Pulmonary artery endothelial cell (primary cell): ENCODE results near the gene CKLF. TPM values are rescaled to one million over a fixed set of nuclear protein-coding genes. Genes with fewer than 3 reads are reported as not detected.
A peak's percentile ranks its signal among the peaks of the same experiment; 100 is the strongest.
"Not testable (repeated sequence)": the region's sequence is repeated elsewhere in the genome, so short reads cannot be mapped to it uniquely, and the experiment has no call there.

Experiments
- DNase-seq: peaks from one replicate; pipeline ENCODE4 v3.0.0-alpha.2; 2011; ENCODE audit warnings: low read depth, low spot score
- total RNA-seq: library from RNA; depleted of rRNA; stranded (reverse); fragments of >200 nt; gene quantifications from 2 replicates; pipeline ENCODE4 v1.2.3, GENCODE V29; 2014

Gene CKLF
- total RNA-seq, 1 donor from 2014 or later, result 74.6 TPM

DNA sequence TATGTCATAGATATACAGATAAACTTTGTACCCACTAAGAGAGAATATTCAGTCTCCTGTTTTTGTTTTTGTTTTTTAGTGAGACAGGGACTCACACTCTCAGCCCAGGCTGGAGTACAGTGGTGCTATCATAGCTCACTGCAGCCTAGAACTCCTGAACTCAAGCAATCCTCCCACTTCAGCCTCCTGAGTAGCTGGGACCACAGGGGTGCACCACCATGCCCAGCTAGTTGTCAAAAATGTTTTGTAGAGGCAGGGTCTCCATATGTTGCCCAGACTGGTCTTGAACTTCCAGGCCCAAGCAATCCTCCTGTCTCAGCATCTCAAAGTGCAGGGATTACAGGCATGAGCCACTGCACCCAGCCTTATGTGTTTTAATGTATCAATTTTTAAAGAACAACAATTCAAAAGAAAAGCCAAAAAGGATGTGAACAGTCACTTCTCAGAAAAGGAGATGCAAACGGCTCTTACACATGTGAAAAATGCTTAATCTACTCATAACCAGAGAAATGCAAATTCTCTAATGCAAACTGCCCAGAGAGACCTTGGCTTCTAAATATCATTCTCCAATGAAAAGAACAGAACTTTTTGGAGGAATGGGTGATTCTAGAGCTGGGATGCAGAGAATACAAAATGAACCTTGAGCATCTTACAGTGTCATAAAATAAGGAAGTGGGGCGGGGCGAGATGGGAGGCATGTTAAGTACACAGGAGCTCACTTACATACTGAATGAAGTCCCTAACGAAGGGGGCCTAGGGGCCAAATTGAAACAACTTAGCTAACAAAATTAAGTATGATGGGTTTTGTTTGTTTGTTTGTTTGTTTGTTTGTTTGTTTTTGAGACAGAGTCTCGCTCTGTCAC, 44.8 kb downstream of the CKLF start:
- DNase-seq, result no peak

DNA sequence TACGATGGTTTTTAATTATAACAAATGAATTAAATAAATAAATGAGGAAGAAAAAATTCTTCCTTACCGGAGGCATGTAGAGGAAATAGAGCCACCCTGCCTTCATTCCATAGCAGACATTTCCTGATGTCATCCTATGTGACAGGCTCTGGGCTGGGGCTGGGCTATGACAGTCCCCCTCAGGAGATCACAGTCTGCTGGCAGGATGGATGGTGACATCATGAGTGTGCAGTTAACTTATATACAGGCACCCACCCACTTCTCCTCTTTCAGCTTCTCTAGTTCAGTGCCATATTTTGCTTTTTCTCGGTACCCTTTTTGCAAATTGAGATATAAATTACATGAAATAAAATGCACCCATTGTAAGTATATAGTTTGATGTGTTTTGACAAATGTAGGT, 45.7 kb downstream of the CKLF start:
- no peak for DNase-seq

DNA sequence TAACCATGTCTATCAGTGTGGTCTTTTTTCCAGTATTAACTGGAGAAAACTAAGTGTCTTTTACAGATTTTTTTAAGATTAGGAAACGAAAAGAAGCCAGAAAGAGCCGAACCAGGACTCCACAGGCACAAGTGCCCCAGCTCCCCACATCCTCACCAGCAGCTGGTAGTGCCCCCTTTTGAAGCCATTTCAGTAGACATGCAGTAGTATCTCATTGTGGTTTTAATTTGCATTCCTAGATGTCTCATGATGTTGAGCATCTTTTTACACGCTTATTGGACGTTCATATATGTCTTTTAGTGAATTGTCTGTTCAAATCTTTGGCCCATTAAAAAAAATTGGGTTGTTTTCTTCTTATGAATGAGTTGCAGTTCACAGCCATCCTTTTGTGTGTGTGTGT, 47.4 kb downstream of the CKLF start:
- no peak for DNase-seq

DNA sequence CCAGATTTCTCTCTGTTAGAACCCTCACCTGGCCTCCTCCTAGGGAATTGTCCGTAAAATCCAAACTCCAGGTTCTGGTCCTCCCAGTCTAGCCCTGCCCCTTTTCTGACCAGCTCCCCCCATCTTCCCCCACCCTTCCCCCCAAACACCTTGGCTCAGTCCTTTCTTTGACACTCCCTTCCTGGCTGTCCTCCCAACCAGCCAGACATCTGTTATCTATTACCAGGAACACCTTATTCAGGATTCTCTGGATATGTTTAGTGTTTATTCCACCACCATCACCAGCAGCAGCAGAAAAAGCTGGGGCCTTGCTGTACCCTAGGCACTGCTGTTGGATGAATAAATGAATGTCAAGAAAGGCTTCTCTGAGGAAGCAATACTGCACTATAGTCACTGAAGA, 48.1 kb downstream of the CKLF start:
- DNase-seq, result no peak

DNA sequence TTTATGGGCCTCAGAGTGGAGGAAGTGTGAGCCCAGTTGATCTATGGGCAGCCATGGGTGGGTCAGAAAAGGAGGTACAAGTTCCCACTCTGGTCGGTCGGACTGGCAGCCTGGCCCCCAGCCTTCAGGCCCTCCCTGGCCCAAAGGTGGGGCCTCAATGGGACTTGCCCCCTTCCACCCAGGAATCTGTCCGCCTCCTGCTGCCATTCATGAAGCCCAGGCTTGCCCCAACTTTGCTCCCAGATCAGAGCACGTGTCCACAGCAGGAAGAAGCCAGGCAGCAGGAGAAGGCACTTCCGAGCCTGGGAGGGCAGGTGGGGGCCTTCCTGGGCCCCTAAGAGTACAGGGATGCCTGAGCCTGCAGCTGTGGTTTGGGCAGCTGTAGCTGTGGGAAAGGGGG, 49.1 kb downstream of the CKLF start:
- DNase-seq, result no peak

DNA sequence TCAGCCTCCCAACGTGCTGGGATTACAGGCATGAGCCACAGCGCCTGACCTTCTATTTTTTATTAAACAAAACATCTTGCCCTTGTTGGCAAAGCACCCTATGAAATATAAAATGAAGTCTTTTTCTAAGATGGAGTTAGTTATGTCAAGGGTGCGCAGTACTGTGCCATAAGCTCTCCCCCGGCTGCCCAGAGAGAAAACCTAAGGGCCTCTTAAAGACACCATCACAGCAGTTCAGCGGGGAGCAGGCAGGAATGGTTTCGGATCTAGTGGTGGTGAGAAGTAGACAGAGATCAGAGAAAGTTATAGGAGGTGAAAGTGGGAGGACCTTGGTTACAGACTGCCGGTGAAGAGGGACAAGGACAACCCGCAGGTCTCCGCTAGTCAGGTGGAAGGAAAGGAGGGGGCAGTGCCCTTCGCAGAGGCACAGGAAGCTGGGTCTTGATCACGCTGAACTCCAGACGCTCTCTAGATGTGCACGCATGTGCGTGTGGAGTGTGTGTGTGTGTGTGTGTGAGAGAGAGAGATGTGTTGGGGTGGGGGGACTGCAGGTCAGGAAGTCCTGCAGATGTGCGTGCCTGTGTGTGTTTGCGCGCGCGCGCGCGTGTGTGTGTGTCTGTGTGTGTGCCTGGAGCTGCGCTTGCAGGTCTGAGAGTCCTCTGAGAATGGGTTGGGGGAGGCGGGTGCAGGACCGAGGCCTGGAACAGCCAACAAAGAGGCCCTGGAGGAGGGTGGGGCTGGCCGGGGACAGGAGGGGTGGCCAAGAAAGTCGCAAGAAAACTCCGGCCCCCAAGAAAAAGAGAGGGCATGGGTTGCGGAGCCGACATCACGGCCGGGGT, 51.4 kb downstream of the CKLF start:
- DNase-seq, result no peak

DNA sequence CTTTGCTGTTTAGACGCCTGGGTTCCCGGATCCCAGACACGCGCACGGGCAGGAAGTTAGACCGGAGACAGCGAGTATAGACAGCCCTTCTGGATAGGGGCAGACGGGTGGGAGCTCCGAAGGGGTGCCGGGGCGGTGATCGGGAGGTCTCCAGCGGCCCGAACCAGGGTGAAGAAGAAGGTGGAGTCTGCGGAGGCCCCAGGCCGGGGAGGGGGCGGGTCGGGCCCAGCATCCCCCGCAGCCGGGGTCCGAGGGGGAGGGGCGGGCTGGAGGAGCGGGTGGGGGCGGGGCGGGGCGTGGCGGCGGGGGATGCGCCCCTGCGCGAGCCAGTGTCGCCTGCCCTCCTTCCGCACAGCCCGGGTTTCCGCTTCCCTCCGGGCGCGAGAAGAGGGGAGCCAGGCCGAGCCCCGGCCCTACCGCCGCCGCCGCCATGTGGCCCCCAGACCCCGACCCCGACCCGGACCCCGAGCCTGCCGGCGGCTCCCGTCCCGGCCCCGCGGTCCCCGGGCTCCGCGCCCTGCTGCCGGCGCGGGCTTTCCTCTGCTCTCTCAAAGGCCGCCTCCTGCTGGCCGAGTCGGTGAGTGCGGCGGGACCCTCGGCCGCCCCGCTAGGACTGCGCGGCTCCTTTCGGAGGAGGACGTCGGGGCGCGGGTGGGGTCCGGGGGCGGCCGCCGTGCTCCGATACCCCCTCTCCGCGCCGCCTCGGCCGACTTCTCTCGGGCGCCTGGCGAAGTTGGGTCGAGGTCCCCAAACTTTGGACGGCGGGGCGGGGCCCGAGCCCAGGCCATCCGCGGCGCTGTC, 52.2 kb downstream of the CKLF start, which contains the start of gene CMTM3:
TSS of gene CMTM3 (plus strand) at position 329 of the 801 bp plus-strand sequence. CDS start at position 431, 102 bp downstream.
- no peak for DNase-seq

DNA sequence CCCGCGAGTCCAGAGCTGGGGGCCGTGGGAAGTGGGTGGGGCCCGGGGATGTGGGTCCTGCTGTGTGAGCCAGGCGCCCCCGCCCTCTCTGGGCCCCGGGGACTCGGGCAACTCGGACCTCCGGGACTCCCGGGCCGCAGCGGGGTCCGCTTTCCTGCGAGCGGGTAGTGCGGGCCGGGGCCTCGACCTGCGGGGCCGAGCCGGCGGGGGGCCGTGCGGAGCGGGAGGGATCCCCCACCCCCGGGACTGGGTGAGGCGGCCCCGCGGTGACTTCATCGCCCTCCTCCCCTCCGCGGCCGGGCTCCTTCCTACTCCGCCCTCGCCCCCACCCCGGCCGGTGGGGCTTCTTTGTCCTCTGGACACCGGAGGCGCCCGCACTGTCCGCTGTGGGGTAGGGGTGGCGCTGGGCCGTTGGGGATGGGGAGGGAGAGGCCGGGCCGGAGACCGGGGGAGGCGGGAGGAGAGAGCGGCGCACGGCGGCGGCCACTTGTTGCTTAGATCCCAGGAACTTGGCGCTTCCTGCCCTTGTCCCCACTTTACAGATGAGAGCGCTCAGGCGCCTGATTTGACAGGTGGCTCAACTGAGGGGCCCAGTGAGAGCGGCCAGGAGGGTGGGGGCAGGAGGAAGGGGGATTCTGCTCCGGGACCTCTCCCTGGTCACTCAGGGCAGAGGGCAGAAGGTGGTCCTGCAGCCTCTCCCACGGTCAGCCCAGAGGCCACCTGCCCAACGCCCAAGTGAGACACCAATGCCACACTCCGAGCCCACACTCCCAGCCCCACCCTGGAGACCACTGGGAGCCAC, 53.0 kb downstream of the CKLF start:
- no peak for DNase-seq

DNA sequence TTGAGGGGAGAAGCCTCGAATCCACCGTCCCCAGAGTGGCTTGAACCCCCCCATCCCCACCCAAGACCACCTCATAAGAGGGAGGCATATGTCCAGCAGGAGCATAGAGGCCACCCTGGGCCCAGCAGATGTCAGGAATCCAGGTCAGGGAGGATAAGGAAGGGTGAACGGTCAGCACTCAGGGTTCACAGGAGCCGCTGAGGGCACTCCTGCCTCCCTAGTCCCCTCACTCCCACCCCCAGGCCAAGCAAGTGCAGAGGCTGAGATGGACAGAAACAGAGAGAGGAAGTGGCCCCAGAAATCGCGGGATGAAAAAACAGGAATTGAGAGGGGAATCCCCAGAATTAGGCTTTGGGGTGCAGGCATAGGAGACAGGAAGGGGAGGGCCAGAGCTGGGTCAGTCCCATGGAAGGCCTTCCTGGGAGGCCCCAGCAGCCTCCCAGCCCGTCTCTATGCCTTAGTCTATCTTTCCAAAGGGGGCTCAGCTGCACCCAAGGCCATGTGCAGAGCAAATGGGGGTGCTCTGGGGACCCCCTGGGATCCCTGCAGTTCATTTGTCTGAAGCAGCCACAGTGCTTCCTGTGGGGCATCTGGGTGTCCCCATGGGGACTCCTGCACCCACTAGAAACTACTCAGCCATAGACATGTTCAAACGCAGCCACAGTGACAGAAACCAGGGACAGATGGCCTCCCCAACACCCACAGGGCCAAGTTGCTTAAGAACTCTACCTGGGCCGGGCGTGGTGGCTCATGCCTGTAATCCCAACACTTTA, 53.8 kb downstream of the CKLF start:
- no peak for DNase-seq

DNA sequence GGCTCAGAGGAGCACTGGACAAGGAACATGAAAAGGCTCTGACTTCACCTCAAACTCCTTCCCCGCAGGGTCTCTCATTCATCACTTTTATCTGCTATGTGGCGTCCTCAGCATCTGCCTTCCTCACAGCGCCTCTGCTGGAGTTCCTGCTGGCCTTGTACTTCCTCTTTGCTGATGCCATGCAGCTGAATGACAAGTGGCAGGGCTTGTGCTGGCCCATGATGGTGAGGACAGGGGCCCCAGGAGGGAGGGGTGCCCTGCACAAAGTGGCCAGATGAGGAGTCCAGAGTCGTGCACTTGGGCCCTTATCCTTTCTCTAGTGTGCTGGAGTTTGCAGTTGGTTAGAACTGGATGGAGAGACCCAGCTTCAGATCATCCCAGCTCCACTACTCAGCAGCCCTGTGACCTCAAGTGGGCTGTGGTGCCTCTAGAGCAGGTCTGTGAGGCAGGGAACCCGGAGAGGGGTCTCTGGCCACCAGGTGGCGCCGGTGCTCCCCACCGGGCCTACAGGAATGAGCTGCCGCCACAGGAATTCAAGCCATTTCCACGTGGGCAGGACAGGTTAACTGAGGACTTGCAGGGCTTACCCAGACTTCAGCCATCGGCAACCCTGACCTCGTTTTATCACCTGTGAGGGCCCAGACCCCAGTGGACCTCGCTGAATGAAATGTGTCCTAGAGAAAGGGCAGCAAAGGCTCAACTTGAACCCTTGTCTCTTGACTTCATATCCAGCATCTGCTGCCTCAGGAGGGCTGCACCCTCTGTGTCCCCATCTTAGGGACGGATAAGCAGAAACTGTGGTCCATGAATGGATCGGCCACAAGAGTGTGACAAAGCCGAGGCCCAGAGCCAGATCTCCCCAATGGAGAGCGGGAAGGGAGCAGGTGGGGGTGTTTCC, 56.1 kb downstream of the CKLF start:
- peak; percentile 63 for DNase-seq

DNA sequence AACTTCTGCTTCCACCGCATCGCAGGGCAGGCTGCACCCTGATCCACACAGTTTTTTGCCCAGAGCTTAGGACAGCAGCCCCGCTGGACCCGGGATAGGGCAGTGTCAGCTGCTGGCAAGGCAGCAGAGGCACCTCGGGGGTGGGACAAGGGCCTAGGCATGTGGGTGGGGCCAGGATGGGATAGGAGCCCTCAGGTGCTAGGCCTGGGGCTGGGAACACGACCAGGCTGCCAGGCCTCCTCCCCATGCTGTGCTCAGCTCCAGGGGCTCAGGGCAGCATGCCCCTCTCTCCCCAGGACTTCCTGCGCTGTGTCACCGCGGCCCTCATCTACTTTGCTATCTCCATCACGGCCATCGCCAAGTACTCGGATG, 56.7 kb downstream of the CKLF start:
- no peak for DNase-seq

DNA sequence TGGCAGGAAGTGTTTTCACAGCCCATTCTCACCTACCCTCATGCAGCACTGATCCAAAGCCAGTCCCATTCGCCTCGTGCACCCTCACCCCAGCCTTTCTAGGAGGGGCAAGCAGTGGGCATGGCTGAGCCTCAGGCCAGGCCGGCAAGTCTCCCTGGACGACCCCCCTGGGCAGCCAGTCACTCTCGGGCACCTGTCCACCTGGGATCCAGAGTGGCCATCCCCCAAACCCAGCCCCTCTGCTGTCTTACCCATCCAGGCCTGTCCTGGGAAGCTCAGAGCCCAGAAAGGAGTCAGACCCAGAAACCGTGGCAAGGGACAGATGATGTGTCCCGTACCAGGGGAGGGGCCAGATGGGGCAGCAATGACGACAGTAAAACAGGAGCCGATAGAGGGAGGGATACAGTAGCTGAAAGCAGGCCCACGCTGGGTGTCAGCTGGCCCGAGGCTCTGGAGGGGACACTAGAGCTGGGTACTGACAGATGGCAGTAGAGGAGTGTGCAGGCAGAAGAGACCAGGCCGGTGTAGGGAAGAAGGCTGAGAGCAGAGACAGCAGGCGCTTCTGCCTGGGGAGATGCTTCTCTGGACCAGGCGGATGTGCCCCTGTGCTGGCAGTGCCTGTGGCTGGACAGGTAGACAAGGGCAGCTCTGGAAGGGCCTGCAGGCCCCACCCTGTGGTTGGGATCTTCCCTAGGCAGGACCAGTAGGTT, 57.9 kb downstream of the CKLF start:
- no peak for DNase-seq

DNA sequence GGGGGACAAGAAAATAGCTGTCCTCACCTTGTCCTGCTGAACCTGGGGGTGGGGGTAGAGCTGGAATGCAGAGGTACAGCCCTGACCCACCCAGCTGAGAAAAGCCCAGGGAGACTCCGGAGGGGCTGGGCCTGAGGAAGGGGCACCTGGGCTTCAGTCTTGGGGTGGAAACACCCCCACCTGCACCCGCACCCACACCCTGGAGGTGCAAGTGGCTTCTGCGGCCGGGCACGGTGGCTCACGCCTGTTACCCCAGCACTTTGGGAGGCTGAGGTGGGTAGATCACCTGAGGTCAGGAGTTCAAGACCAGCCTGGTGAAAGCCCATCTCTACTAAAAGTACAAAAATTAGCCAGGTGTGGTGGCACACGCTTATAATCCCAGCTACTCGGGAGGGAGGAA, 59.5 kb downstream of the CKLF start:
- DNase-seq, result not testable (repeated sequence)

DNA sequence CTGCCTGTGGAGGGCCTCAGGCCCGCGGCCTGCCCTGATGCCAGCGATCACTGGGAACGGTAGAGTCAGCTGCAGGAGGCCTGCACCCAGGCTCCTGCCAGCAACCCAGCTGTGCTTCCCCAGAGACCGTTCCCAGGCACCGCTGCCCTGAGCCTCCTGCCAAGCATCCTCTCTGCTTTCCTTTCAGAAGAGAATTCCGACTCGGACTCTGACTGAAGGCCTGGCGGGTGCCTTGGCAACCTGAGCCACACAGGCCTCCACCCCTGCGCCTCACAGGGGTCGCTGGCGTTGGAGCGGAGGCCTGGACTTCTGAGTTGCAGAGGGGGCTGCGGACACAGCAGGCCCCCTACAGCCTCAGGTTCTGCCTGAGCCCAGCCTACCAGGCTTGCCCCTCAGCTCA, 60.0 kb downstream of the CKLF start:
- DNase-seq, result no peak

DNA sequence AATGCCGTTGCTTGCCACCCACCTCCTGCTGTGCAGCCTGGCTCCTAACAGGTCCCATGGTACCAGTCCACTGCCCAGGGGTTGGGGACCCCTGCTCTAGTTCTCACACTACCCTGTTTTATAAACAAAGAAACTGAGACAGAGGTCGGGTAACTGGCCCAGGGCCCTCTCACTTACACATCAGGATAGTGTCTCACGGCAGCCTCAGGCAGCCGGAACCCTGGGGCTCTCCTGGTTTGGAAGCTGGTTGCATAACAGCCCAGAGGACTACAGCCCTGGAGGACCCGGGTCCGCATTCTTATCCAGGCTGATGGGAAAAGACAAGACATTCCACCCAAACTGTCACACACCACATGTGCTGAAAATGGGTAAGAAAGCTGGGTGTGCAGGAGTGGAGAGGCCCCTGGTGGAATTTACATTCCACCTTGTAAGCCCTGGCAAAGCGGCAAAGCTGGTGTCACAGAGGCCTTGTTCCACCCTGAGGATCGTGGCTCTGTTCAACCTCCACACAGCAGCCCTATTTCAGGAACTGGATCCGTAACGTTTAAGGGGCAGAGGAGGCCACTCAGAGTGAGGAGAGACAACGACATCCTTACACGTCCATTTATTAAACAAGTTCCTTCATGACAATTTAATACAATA, 61.9 kb downstream of the CKLF start:
- DNase-seq, result no peak
